Pancreas (tissue), 10 donors: ENCODE results near the gene DLGAP1. TPM values are rescaled to one million over a fixed set of nuclear protein-coding genes. Genes with fewer than 3 reads are reported as not detected.

ENCODE experiments used
- ATAC-seq, 4 donors: fragments of 200-7000 bp; cut with Tn5 transposase; one replicate each; pipeline versions ENCODE4 v1.8.0 to v1.9.1; 2020; ENCODE audit warnings: mild to moderate bottlenecking in 4 of 4, moderate library complexity in 4 of 4
- DNase-seq, 6 donors: peaks; one replicate each; pipeline ENCODE4 v3.0.0-alpha.2; 2020
- FAIRE-seq: peaks from 2 replicates; lab custom pipeline; 2012; peaks lifted over from hg19 to GRCh38; lab: Jason Lieb, UNC
- H3K27ac ChIP-seq, 4 donors: fragments of 200-600 bp; sonication (generic); 1 replicate in 3 of 4; 2 replicates in 1 of 4; pipeline versions ENCODE4 v1.5.0 to v1.8.0; 2020
- H3K27me3 ChIP-seq, 4 donors: fragments of 200-600 bp; one replicate each; pipeline ENCODE4 v1.8.0; 2021
- H3K36me3 ChIP-seq, 3 donors: fragments of 200-600 bp; sonication (generic) in 1 of 3; one replicate each; pipeline versions ENCODE4 v1.5.0 to v1.8.0; 2020 to 2021
- H3K4me1 ChIP-seq, 3 donors: fragments of 200-600 bp; one replicate each; pipeline ENCODE4 v1.8.0; 2021
- H3K4me3 ChIP-seq, 4 donors: fragments of 200-600 bp; sonication (generic) in 2 of 4; one replicate each; pipeline versions ENCODE4 v1.5.0 to v1.8.0; 2020 to 2021
- H3K9me3 ChIP-seq, 4 donors: fragments of 200-600 bp; one replicate each; pipeline ENCODE4 v1.8.0; 2021
- CTCF ChIP-seq, 4 donors: fragments of 200-600 bp; sonication (generic) in 3 of 4; IDR thresholded peaks; one replicate each; pipeline versions ENCODE4 v1.5.0 to v1.8.0; 2021; ENCODE audit warnings: antibody characterized with exemption in 4 of 4
- WGBS, 2 donors: extraction: QIAGEN DNeasy Blood & Tissue Kit; methylation state at CpG; one replicate each; pipeline ENCODE4 v1.1.7; 2013; 5-methylcytosine and 5-hydroxymethylcytosine counted together
- intact Hi-C, 3 donors: fragments of 100-400 bp; cut with DNase I; formaldehyde crosslinking; loops; one replicate each; pipeline versions ENCODE4 v1.11.1 to v1.14.2; 2022
- polyA plus RNA-seq, 2 donors: library from polyadenylated mRNA; stranded (reverse); fragments of 200-250 nt; gene quantifications; one replicate each; pipeline ENCODE4 v1.2.3, GENCODE V29; 2013
- total RNA-seq, 6 donors: library from RNA; stranded (reverse); fragmentation: NEBNext Ultra II Directional in 4 of 6; extraction: Animal tissue kit (Norgen Biotek cat#: 25700) in 4 of 6; gene quantifications; one replicate each; pipeline versions ENCODE4 v1.2.1 to v1.2.4, GENCODE V29; 2021 to 2023
- donor health status: healthy with polysubstance abuse.
- donor health status: DM: no; HTN: no; CAD: no; lungs with moderate emphysema.
- donor health status: DM: no; HTN: no; CAD: no.
- donor health status: control.
- donor health status: control.
- donor health status: Bipolar disorder and iron deficiency.
- donor health status: DM: yes; HTN: yes; CAD: no.
- donor health status: DM: no; HTN: no; CAD: no.
- donor health status: DM: no; HTN: no; CAD: no.
- donor health status: DM: yes; HTN: yes; CAD: no.

DLGAP1 gene
- total and polyA plus RNA-seq, 8 donors = 0.12 to 0.62 (median 0.30) TPM; not detected in 2

- Histone ChIP-seq H3K27me3 (no peaks in the 10 kb centered on the region), H3K36me3 (no peaks in the 10 kb centered on the region), H3K27ac (no peak overlapping the region), H3K4me3 (no peak overlapping the region), H3K4me1 (no peaks in the 10 kb centered on the region), H3K9me3 (no peaks in the 10 kb centered on the region)
- ATAC-seq = no peak
- 91 to 97% methylated on average over 1 of the region's 1 CpG for WGBS, 2 donors
- no peak for FAIRE-seq
- no peak for DNase-seq
- intact Hi-C loops = no loop called here
- TF ChIP-seq CTCF (IDR thresholded peaks at IDR 0.05) = no peak
Measured at GRCh38 chr18:4208366-4208765, 246.7 kb downstream of the DLGAP1 start.

DNA sequence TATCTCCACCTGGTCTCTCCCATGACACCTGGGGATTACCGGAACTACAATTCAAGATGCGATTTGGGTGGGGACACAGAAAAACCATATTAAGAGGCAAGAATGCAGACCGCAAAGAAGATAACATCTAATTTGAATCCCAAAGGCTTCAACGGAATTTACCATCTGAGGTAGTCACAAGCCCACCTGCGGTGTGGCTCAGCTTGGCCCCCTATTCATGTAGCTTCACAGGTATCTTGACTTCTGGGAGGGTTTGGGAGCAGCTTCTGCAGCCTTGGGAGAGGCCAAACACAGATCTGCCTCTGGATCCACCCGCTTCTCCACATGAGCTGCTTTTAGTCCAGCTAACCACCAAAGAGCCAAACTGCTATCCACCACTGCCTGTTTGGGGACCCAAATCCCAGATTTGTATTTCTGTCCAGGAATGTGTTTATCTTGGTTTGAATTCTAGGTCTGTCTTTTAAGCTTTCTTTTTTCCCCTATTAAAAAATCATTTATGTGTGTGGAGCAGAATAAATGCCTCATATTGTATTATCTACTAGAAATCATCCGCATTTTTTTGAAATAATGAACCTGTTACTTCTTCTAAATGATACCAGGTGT is 247.6 kb downstream of the DLGAP1 start:
- Histone ChIP-seq H3K4me1 (no peaks in the 10 kb centered on the region), H3K27ac (no peak overlapping the region), H3K4me3 (no peak overlapping the region), H3K9me3 (no peaks in the 10 kb centered on the region), H3K36me3 (no peaks in the 10 kb centered on the region), H3K27me3 (no peaks in the 10 kb centered on the region)
- intact Hi-C loops = no loop called here
- no peak for ATAC-seq
- no peak for TF ChIP-seq CTCF (IDR thresholded peaks at IDR 0.05)
- WGBS, 2 donors = 84 to 89% methylated on average over 7 of the region's 7 CpGs
- FAIRE-seq = no peak
- no peak for DNase-seq

GRCh38 chr18:4204438-4204720 is 250.7 kb downstream of the DLGAP1 start:
- H3K9me3 ChIP-seq = no peaks in the 10 kb centered on the region
- no peak overlapping the region for H3K4me3 ChIP-seq
- no peaks in the 10 kb centered on the region for H3K4me1 ChIP-seq
- intact Hi-C loops = no loop called here
- FAIRE-seq (no peak), ATAC-seq (no peak), DNase-seq (no peak)
- no peaks in the 10 kb centered on the region for H3K36me3 ChIP-seq
- H3K27ac ChIP-seq = no peak overlapping the region
- no peak for TF ChIP-seq CTCF (IDR thresholded peaks at IDR 0.05)
- no peaks in the 10 kb centered on the region for H3K27me3 ChIP-seq
- 85 to 100% methylated on average over 1 of the region's 1 CpG for WGBS, 2 donors

DNA sequence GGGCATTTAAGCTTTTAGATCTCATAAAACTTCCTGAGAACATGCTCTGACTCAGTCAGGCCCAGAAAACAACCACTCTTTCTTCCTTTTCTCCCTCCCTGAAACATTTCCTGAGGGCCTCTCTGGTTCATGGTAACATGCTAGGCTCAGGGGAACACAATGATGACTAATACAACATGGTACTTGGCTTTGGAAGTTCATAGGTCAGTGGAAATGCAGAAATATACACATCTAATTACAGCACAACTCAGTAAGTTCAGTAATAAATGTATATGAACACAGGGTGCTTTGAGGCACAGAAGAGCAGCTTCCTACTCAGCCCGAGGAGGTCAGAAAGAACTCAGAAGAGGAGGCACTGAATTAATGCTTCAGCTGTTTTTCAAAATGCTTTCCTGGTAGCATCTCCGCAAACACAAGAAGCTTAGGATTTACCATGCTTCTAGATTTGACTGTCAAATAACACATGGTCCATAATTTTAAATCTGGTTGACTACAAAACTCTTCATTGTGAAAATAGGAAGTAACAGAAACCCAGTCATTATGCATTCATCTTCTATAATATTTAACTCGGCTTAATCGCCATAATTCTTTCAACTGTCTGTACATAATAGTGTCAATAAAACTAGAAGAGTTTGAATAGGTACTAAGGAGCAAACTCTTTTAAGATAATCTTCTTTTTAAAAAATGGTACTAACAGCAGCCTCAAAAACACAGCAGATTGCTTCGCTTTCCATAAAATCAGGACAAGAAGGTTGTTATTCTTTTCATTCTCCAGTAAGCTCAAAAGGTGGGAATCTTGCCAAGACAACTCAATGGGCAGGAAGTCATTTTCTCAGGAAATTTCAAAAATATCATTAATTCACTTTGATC is 251.3 kb downstream of the DLGAP1 start:
- ATAC-seq = no peak
- intact Hi-C loops = no loop called here
- Histone ChIP-seq H3K4me3 (no peak overlapping the region), H3K36me3 (no peaks in the 10 kb centered on the region), H3K9me3 (no peaks in the 10 kb centered on the region), H3K27ac (no peak overlapping the region), H3K27me3 (no peaks in the 10 kb centered on the region), H3K4me1 (no peaks in the 10 kb centered on the region)
- FAIRE-seq = no peak
- WGBS, 2 donors = 74% methylated on average over 5 of the region's 5 CpGs
- no peak for TF ChIP-seq CTCF (IDR thresholded peaks at IDR 0.05)
- DNase-seq = no peak

DNA sequence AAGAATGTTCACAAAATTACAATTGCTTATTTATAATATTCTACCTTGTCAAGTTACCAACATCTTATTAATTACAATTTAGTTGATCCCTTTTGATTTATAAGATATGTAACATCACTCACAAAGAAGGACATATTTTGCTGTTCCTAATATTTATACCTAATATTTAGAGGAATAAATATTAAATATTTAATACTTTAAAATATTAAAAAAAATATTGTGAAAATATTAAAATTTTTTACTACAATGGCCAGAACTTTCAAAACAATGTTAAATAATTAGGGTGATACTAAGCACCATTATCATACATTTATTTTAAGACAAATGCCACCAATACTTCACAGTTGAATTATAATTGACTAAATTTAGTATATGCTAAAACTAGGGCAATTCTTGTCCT is 254.7 kb downstream of the DLGAP1 start:
- intact Hi-C loops = no loop called here
- Histone ChIP-seq H3K27ac (no peak overlapping the region), H3K9me3 (no peaks in the 10 kb centered on the region), H3K36me3 (no peaks in the 10 kb centered on the region), H3K4me1 (no peaks in the 10 kb centered on the region), H3K4me3 (no peak overlapping the region), H3K27me3 (no peaks in the 10 kb centered on the region)
- TF ChIP-seq CTCF (IDR thresholded peaks at IDR 0.05) = no peak
- DNase-seq = no peak
- no peak for ATAC-seq
- peak; percentile 76 for FAIRE-seq
